Glutamatergic neuron (in vitro differentiated cells): Measurements from ENCODE around the gene MED4. TPM values are rescaled to one million over a fixed set of nuclear protein-coding genes. Genes with fewer than 3 reads are reported as not detected.

Experiments
- DNase-seq: peaks from one replicate; pipeline ENCODE4 v3.0.0; 2022
- H3K27ac Mint-ChIP-seq: one replicate; pipeline ENCODE4 v1.8.0; 2020; ENCODE audit warnings: mild to moderate bottlenecking, mixed read lengths, inconsistent platforms; ENCODE audit not compliant: unreplicated experiment
- H3K27me3 Mint-ChIP-seq: one replicate; pipeline ENCODE4 v1.8.0; 2020; ENCODE audit warnings: mild to moderate bottlenecking, moderate library complexity, mixed read lengths, inconsistent platforms; ENCODE audit not compliant: unreplicated experiment
- H3K36me3 Mint-ChIP-seq: one replicate; pipeline ENCODE4 v1.8.0; 2020; ENCODE audit warnings: mild to moderate bottlenecking, mixed read lengths, inconsistent platforms; ENCODE audit not compliant: unreplicated experiment
- H3K4me1 Mint-ChIP-seq: one replicate; pipeline ENCODE4 v1.8.0; 2020; ENCODE audit warnings: mild to moderate bottlenecking, low read depth, mixed read lengths, inconsistent platforms; ENCODE audit not compliant: unreplicated experiment
- H3K4me3 Mint-ChIP-seq: one replicate; pipeline ENCODE4 v1.8.0; 2020; ENCODE audit warnings: mild to moderate bottlenecking, mixed read lengths, inconsistent platforms; ENCODE audit not compliant: unreplicated experiment
- H3K9me3 Mint-ChIP-seq: one replicate; pipeline ENCODE4 v1.8.0; 2020; ENCODE audit warnings: mild to moderate bottlenecking, moderate library complexity, mixed read lengths, inconsistent platforms; ENCODE audit not compliant: unreplicated experiment
- CTCF ChIP-seq: fragments of 200-600 bp; sonication (generic); IDR thresholded peaks from one replicate; pipeline ENCODE4 v1.5.0; 2021; ENCODE audit not compliant: partially characterized antibody, unreplicated experiment
- total RNA-seq: library from RNA; stranded (reverse); fragmentation: NEBNext Ultra II Directional; extraction: Animal tissue kit (Norgen Biotek cat#: 25700); gene quantifications from one replicate; pipeline ENCODE4 v1.2.1, GENCODE V29; 2021; ENCODE audit not compliant: unreplicated experiment

The MED4 gene
- total RNA-seq, 1 donor from 2014 or later, result 57.1 TPM

DNA sequence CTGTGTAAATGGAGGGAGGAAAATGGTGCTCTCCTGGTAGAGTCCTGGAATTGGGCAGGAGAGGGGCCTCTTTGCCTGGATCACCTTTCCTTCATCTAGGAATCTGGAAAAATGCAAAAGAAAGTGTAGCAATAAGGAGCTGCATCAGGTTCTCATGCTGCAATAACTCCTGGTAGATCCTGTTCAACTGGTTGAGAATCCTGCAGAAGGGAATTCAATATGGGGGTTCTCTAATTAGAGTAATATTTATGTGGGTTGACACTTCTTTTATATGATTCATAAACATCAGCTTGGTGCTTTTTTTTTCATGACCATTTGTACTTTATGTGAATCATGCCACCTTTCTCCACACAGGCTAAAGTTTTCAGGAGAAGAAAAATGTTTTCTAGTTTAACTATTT lies 66.8 kb downstream of the MED4 start:
- peaks cover 12% of the 10 kb centered on the region for H3K36me3 Mint-ChIP-seq
- peaks cover 3% of the 10 kb centered on the region for H3K27me3 Mint-ChIP-seq
- peaks cover 7% of the 10 kb centered on the region for H3K9me3 Mint-ChIP-seq
- no peak for DNase-seq
- H3K4me3 Mint-ChIP-seq, result no peak overlapping the region
- no peak overlapping the region for H3K27ac Mint-ChIP-seq
- no peak for TF ChIP-seq CTCF
- no peaks in the 10 kb centered on the region for H3K4me1 Mint-ChIP-seq

Other genes with a start within 250 kb of the MED4 start
- 43.2 TPM for gene SUCLA2, start 93.8 kb downstream of the MED4 start, total RNA-seq
- gene NUDT15, start 57.4 kb downstream of the MED4 start, total RNA-seq, result 13.7 TPM
- 236 TPM for gene ITM2B, start 138.1 kb upstream of the MED4 start, total RNA-seq
- gene RB1, start 208.6 kb upstream of the MED4 start, total RNA-seq, result 50.3 TPM